Breast epithelium (tissue), 3 donors: ENCODE measurements around the gene TMCC2.

Experiments
- POLR2A ChIP-seq: fragments of 450-650 bp; IDR thresholded peaks from one replicate; pipeline ENCODE4 v1.6.1; 2016; ENCODE audit warnings: antibody characterized with exemption, mild to moderate bottlenecking, moderate library complexity
- TF ChIP-seq, protein P1 (sequence below), 3 donors: fragments of 450-650 bp; IDR thresholded peaks; one replicate each; pipeline ENCODE4 v1.5.1; 2016 to 2017; ENCODE audit warnings: antibody characterized with exemption in 3 of 3, mild to moderate bottlenecking in 3 of 3, moderate library complexity in 3 of 3

DNA sequence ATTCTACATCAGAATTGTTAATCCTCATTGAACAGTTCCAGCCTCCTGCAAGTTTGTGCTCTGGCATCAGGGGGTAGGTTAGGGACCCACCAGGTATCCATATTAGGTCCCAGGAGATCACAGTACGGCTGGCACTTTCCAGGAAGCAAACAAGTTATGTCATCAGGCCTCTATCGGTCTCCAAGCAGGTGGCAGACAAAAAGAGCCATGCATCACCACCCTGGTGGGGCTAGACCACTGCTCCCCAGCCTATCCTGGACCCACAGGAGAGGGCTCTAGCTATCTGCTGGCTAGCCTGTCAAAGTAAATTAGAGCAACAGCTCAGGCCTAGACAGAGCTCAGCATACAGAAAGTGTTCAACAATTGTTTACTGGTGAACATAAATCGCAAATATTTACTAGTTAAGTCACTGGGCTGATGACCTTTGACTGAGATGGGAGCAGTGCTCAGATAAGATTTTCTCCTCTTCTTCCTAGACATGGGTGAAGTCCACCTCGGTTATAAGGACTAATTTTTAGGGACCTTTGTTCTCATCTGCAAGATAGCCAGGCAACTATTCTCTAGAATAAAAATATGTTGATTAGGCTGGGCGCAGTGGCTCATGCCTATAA lies 87.4 kb downstream of the TMCC2 start:
- TF ChIP-seq, protein P1, sequence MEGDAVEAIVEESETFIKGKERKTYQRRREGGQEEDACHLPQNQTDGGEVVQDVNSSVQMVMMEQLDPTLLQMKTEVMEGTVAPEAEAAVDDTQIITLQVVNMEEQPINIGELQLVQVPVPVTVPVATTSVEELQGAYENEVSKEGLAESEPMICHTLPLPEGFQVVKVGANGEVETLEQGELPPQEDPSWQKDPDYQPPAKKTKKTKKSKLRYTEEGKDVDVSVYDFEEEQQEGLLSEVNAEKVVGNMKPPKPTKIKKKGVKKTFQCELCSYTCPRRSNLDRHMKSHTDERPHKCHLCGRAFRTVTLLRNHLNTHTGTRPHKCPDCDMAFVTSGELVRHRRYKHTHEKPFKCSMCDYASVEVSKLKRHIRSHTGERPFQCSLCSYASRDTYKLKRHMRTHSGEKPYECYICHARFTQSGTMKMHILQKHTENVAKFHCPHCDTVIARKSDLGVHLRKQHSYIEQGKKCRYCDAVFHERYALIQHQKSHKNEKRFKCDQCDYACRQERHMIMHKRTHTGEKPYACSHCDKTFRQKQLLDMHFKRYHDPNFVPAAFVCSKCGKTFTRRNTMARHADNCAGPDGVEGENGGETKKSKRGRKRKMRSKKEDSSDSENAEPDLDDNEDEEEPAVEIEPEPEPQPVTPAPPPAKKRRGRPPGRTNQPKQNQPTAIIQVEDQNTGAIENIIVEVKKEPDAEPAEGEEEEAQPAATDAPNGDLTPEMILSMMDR (IDR thresholded peaks at IDR 0.05): no peak
- TF ChIP-seq POLR2A: no peak
